Gastrocnemius medialis (tissue), 4 donors: Measurements from ENCODE around the gene CTNNBL1.

Experiments used
- CTCF ChIP-seq, 5 experiments: fragments of 450-650 bp in 3 of 5; fragments of 200-600 bp in 2 of 5; sonication (generic) in 2 of 5; IDR thresholded peaks in 4 of 5; conservative IDR thresholded peaks in 1 of 5; 1 replicate in 4 of 5; 2 replicates in 1 of 5; pipeline ENCODE4 v1.5.1; 2016 to 2019; ENCODE audit warnings: antibody characterized with exemption in 5 of 5, mild to moderate bottlenecking in 3 of 5, moderate library complexity in 3 of 5
- POLR2A ChIP-seq, 2 donors: fragments of 450-650 bp; IDR thresholded peaks; one replicate each; pipeline ENCODE4 v1.6.1; 2017; ENCODE audit warnings: antibody characterized with exemption in 2 of 2, mild to moderate bottlenecking in 2 of 2, moderate library complexity in 2 of 2

GRCh38 chr20:37915800-37916570 is 222.2 kb downstream of the CTNNBL1 start:
- no peak for TF ChIP-seq CTCF (IDR thresholded peaks at IDR 0.05 in 4 of 5, conservative IDR thresholded peaks at IDR 0.05 in 1 of 5)
- no peak for TF ChIP-seq POLR2A (IDR thresholded peaks at IDR 0.05)
